ENCODE measurements around the gene PRKAR1A. TPM values are rescaled to one million over a fixed set of nuclear protein-coding genes. Genes with fewer than 3 reads are reported as not detected.
A peak's percentile ranks its signal among the peaks of the same experiment; 100 is the strongest.
"Not testable (repeated sequence)": the region's sequence is repeated elsewhere in the genome, so short reads cannot be mapped to it uniquely, and the experiment has no call there.

Gene PRKAR1A
- total RNA-seq, 1 experiment from 2014 or later: 158 TPM

- CTCF ChIA-PET: no interaction called here
- ATAC-seq: peak; percentile 36; the same call in 1 of the 2 replicates
- TF ChIP-seq OVOL2 (CRISPR knock-in tag; IDR thresholded peaks at IDR 0.05; ENCODE audit: borderline replicate concordance): no peak
- no peak for TF ChIP-seq CBFB (CRISPR knock-in tag; IDR thresholded peaks at IDR 0.05; ENCODE audit: low read depth)
- no peak for TF ChIP-seq RELA (CRISPR knock-in tag; IDR thresholded peaks at IDR 0.05; ENCODE audit: borderline replicate concordance)
- TF ChIP-seq ERG (CRISPR knock-in tag; IDR thresholded peaks at IDR 0.05): no peak
- no peak for TF ChIP-seq NR1H2 (CRISPR knock-in tag; IDR thresholded peaks at IDR 0.05)
- no peak for TF ChIP-seq NR2C2 (CRISPR knock-in tag; IDR thresholded peaks at IDR 0.05)
- TF ChIP-seq TCF7 (CRISPR knock-in tag; IDR thresholded peaks at IDR 0.05; ENCODE audit: low read depth): no peak
- no peak for TF ChIP-seq JAZF1 (CRISPR knock-in tag; IDR thresholded peaks at IDR 0.05)
- TF ChIP-seq ATF3 (CRISPR knock-in tag; conservative IDR thresholded peaks at IDR 0.05): no peak
- no peak for TF ChIP-seq ELF4 (CRISPR knock-in tag; IDR thresholded peaks at IDR 0.05; ENCODE audit: low read depth)
- no peak for TF ChIP-seq ZNF532 (CRISPR knock-in tag; IDR thresholded peaks at IDR 0.05; ENCODE audit: borderline replicate concordance)
- no peak for TF ChIP-seq CDX4 (CRISPR knock-in tag; IDR thresholded peaks at IDR 0.05; ENCODE audit: borderline replicate concordance)
- TF ChIP-seq SP1 (CRISPR knock-in tag; conservative IDR thresholded peaks at IDR 0.05): no peak
- no peak for TF ChIP-seq HMGA2 (CRISPR knock-in tag; IDR thresholded peaks at IDR 0.05)
- TF ChIP-seq IRF2 (CRISPR knock-in tag; IDR thresholded peaks at IDR 0.05; ENCODE audit: borderline replicate concordance, low read depth): no peak
- no peak for TF ChIP-seq TEAD1 (CRISPR knock-in tag; IDR thresholded peaks at IDR 0.05)
- TF ChIP-seq MYBL2 (CRISPR knock-in tag; IDR thresholded peaks at IDR 0.05): no peak
- no peak for TF ChIP-seq ETV6 (CRISPR knock-in tag; IDR thresholded peaks at IDR 0.05)
- no peak for TF ChIP-seq ZNF416 (CRISPR knock-in tag; IDR thresholded peaks at IDR 0.05)
- no peak overlapping the region for H3K4me3 Mint-ChIP-seq
- no peak overlapping the region for H3K27ac Mint-ChIP-seq
- peaks cover 21% of the 10 kb centered on the region for H3K4me1 Mint-ChIP-seq
- no peaks in the 10 kb centered on the region for H3K27me3 Mint-ChIP-seq (ENCODE audit: low read depth)
- DNase-seq (ENCODE audit: low spot score): no peak
- H3K9me3 Mint-ChIP-seq: peaks cover 33% of the 10 kb centered on the region
- H3K36me3 Mint-ChIP-seq: peaks cover 59% of the 10 kb centered on the region
- POLR2A ChIA-PET: no interaction called here
Measured at GRCh38 chr17:68518063-68518815, 6.0 kb downstream of the PRKAR1A start.

- H3K4me3 Mint-ChIP-seq; POLR2A ChIA-PET; DNase-seq (ENCODE audit: low spot score); H3K27me3 Mint-ChIP-seq (ENCODE audit: low read depth); ATAC-seq: not testable (repeated sequence)
- CTCF ChIA-PET: interaction anchor here (1.4 kb wide), 1 partner anchor 15 kb away, joined by 3 read pairs; no protein-coding TSS in a partner anchor
- peaks cover 33% of the 10 kb centered on the region for H3K9me3 Mint-ChIP-seq
- H3K27ac Mint-ChIP-seq: 0 out of 2 replicates have a peak overlapping the region, but pooled peaks have one; percentile 31
- peaks cover 12% of the 10 kb centered on the region for H3K4me1 Mint-ChIP-seq
- peaks cover 66% of the 10 kb centered on the region for H3K36me3 Mint-ChIP-seq
Measured at GRCh38 chr17:68519051-68519450, 6.8 kb downstream of the PRKAR1A start.

Data from WTC11 (cell line).